CD1c-positive myeloid dendritic cell (primary cell): ENCODE data around the gene RAB7A.

ENCODE experiments used
- DNase-seq: peaks from one replicate; pipeline ENCODE4 v3.0.0-alpha.2; 2016; ENCODE audit errors: extremely low spot score

Gene RAB7A

DNA sequence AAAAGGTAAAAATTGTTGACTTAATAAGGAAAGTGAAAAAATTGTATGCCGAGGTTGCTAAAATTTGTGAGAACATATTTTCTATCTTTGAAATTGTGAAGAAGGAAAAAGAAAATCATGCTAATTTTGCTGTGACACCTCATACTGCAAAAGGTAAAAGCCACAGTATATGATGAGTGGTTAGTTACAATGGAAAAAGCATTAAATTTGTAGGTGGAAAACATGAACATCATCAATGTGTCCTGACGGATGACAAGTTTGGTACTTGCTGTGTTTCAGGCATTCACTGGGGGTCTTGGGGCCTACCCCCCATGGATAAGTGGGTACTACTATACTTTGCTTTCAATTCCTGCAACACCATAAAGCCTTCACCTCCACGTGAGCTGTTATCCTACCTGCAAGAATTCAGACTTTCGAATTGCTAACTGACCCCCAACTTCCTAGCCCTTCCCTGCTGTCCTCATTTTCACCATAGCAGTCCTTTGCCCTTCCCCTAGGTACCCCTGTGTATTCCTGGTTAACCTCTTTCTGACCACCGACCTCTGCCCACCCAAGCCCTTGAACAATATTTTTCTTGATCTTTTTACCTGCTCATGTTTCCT lies 62.4 kb downstream of the RAB7A start:
- no peak for DNase-seq

DNA sequence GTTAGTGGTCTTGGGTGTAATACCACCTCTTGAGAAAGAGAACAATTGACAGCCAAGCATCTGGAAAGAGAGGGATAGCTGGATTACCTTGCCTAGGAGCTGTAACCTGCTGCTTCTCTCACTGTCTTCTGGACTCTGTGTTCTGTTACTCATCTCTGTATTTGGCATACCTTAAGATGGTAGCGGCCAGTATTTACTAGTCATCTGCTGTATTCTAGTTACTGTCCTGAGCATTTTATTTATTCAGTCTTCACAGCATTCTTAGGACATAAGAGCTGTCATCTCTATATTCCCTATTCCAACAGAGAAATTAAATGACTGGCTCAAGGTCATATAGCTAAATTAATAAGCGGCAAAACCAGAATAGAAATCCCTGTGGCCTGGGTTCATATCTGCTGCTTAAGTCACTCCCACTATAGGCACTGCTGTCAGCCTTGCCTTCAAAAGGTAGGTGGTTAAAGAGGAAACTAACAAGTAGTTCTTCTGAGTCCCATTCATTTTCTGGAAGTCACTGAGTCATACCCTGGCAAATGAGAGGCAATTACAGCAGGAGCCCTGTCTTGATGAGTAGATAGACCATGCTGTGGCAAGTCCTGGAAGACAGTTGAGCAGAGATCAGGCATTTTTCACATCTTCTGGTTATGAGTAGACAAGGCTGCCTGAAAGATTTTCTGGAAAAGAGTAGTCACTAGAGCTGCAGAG lies 68.2 kb downstream of the RAB7A start:
- peak; percentile 85 for DNase-seq

GRCh38 chr3:128794770-128795649 lies 69.0 kb downstream of the RAB7A start:
- DNase-seq = peak; percentile 77

DNA sequence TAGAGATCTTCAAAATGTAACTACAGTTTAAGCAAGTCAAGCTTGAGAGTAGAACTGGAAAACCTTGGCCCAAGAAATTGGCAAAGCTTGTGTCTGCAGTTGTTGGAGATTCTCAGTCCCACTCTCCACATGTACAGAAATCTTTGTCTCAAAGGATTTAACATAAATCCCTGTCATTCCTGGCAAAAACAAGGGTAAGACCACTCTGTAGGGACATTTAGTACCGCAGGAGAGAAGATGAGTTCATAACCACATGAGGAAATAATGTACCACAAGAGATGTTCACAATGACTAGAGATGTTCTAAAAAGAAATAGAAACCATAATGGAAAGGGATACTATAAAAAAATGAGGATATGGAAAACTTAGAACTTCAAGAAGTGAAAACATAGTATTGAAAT lies 73.7 kb downstream of the RAB7A start:
- no peak for DNase-seq

- DNase-seq = peak; percentile 30
These were observed 74.5 kb downstream of the RAB7A start for GRCh38 chr3:128800241-128801187.

GRCh38 chr3:128801779-128802380 lies 75.9 kb downstream of the RAB7A start:
- peak; percentile 50 for DNase-seq

DNA sequence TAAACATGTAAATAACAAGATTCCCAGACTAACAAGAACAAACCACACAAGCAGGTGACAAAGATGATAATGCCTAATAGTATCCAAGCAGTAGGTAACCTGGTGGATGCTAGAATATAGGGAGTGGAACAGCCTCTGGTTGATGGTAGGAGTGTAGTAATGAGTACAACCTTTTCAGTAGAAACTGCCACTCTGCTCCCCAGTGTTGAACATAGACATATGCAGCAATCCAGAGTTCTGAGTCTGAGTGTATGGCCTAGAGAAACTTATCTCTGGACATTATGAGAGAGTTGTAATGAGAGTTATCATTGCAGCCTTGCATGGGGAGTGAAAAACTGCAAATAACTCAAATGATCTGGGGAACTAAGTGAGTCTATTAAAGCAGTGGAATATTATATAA lies 77.3 kb downstream of the RAB7A start:
- no peak for DNase-seq

DNA sequence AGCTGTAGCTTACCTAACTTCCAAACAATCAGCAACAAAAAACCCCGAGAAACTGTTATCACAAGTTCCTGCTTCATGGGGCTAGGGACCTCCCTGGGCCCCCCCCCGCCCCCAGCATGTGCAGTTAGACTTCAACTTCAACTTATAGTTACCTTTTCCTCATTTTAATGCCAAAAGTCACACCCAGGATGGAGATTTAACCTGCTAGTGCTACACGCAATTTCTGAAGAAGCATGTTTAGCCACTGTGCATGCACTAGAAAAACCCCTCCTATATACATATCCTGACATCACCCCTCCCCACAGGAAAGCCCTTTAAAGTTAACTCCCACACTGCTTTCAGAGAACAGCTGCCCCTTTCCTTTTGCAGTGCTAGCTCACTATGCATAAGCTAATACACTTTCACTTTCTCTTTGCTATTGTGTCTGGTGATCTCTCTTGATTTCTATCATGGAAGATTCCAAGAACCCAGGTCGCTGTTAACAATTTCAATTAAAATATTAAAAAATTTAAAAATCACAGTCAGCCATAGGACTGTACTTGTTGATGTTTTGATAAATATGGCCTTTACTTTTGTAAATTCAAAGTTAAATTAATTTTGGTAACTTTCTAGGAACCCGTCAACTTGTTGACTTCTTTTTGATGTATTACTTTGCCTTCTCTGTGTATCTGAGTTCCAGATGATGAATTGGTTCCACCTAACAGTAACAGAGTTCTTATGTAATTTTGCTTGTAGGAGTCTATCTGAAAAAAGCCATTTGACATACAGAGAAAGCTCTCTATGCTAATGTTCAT lies 78.2 kb downstream of the RAB7A start:
- DNase-seq = peak; percentile 85

DNA sequence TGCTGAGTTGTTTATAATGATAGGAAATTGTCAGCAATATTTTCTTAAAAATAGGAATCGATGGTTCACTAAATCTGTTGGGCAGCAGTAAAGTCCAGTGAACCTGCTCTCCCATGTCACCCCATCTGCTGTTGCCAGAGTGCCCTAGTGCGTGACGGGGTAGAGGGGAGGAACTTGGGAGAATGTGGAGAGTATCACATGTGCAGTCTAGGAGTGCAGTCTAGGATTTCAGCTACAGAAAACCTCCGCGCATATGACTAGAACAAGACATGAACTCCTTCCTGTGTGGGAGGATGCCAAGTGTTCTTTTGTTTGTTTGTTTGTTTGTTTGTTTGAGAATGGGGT lies 78.8 kb downstream of the RAB7A start:
- peak; percentile 75 for DNase-seq

- DNase-seq = peak; percentile 91
These were observed 79.8 kb downstream of the RAB7A start for GRCh38 chr3:128805772-128806171.

- DNase-seq = peak; percentile 68
These were observed 80.6 kb downstream of the RAB7A start for GRCh38 chr3:128806588-128806987.

GRCh38 chr3:128807186-128807830 lies 81.3 kb downstream of the RAB7A start:
- DNase-seq = no peak

DNA sequence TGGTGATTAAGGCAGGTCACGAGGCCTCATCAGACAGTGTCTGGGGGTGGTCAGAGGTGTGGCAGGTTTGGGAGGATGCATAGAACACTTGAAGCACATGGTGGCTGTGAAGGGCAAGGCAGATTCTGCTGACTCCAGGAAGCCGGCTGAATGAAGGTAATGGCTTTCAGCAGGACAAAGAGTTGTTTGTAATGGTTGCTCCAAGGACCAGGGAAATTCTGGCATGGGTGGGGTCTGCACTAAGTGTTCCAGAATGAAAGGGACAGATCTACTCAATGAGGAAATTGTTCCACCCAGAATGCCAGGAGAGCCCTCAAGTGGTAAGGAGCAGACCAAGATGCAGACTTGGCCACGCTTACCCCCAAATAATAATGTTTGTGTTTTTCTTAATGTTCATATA lies 82.7 kb downstream of the RAB7A start:
- DNase-seq = no peak

GRCh38 chr3:128813097-128813496 lies 87.1 kb downstream of the RAB7A start:
- DNase-seq = peak; percentile 84

DNA sequence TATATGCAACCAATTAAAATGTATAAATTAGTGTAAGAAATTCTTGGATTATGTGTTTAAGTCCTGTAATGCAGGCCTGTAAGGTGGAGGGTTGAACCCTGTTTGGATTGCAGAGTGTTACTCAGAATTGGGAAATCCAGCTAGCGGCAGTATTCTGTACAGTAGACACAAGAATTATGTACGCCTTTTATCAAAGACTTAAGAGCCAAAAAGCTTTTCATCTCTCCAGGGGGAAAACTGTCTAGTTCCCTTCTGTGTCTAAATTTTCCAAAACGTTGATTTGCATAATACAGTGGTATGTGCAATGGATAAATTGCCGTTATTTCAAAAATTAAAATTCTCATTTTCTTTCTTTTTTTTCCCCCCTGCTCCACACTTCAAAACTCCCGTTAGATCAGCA lies 88.1 kb downstream of the RAB7A start:
- DNase-seq = peak; percentile 19

DNA sequence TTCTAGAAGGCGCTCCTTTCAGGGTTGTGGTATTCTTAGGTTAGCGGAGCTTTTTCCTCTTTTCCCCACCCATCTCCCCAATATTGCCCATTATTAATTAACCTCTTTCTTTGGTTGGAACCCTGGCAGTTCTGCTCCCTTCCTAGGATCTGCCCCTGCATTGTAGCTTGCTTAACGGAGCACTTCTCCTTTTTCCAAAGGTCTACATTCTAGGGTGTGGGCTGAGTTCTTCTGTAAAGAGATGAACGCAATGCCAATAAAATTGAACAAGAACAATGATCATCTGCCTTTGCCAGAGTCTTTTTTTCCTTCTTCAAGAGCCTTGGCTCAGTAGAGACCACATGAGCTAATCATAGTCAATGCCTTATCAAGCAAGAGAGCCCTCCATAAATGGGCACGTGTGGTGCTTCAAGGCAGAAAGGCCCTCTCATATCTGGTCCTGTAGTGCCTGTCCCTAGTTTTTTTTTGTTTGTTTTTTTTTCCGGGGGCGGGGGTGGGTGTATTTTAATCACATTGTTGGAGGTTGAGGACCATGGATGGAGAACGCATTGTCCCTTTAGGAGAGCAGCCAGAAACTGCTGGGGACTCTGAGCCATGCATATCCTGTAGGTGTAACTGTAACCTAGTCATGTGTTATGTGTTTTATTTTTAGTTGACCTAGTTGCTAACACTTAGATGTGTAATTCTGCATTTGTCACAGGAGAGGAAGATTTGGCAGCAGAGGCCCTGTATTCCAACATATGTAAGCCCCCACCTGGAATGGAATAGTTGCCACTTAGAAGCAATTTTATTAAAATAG lies 88.7 kb downstream of the RAB7A start:
- peak; percentile 77 for DNase-seq

- no peak for DNase-seq
These were observed 89.5 kb downstream of the RAB7A start for GRCh38 chr3:128815318-128816064.

DNA sequence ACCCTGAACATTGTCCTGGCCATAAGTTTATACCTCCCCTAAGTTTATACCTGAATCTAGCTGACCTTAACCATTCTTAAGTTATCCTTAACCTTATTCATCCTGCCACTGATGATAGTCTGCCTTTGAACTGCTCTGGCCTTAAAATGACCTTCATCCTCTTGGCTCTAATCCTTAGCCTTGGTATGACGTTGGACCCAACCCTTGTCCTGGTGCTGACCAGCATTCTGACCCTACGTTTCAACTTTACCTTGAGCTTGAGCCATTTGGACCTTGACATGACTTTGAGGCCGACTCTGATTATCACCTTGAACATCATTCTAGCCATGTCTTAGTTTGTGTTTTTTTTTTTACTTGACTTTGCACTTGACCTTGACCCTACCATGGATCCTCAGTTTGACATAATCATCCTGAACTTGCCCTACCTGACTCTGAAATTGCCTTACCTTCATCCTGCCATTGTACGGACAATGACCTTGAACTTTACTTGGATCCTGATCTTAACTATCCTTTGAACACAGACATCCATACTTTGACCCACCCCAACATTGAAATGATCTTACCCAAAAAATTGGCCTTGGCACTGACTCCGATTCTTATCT lies 92.3 kb downstream of the RAB7A start:
- DNase-seq = no peak
